T-helper 2 cell treated with Interferon-gamma antibody and Interleukin-4, amounts not matched to agents 5 μg/mL and 100 μg/mL, for 36 hours (primary cell): ENCODE measurements around the gene ETS1.

Experiments
- DNase-seq: peaks from one replicate; pipeline ENCODE4 v3.0.0; 2021; ENCODE audit warnings: low spot score
- H3K27ac Mint-ChIP-seq: one replicate; pipeline ENCODE4 v1.8.0; 2021; ENCODE audit warnings: mild to moderate bottlenecking, mixed read lengths
- H3K27me3 Mint-ChIP-seq: one replicate; pipeline ENCODE4 v1.8.0; 2021; ENCODE audit warnings: low read depth, mixed read lengths
- H3K36me3 Mint-ChIP-seq: one replicate; pipeline ENCODE4 v1.8.0; 2021; ENCODE audit warnings: low read depth, mixed read lengths
- H3K4me1 Mint-ChIP-seq: one replicate; pipeline ENCODE4 v1.8.0; 2021; ENCODE audit warnings: low read depth, mixed read lengths
- H3K4me3 Mint-ChIP-seq: one replicate; pipeline ENCODE4 v1.8.0; 2022; ENCODE audit warnings: mild to moderate bottlenecking, moderate library complexity, mixed read lengths
- H3K9me3 Mint-ChIP-seq: one replicate; pipeline ENCODE4 v1.8.0; 2021; ENCODE audit warnings: mixed read lengths

ETS1 gene

GRCh38 chr11:128610721-128611617, 23.6 kb upstream of the ETS1 start:
- Mint-ChIP-seq H3K36me3 (peaks cover 3% of the 10 kb centered on the region), H3K9me3 (no peaks in the 10 kb centered on the region), H3K27ac (peak overlapping the region; percentile 68), H3K4me3 (peak overlapping the region; percentile 62), H3K27me3 (no peaks in the 10 kb centered on the region), H3K4me1 (peaks cover 25% of the 10 kb centered on the region)
- no peak for DNase-seq

GRCh38 chr11:128609785-128610184, 22.4 kb upstream of the ETS1 start:
- Mint-ChIP-seq H3K36me3 (peaks cover 3% of the 10 kb centered on the region), H3K9me3 (no peaks in the 10 kb centered on the region), H3K27ac (no peak overlapping the region), H3K27me3 (no peaks in the 10 kb centered on the region), H3K4me3 (no peak overlapping the region), H3K4me1 (peaks cover 25% of the 10 kb centered on the region)
- DNase-seq = no peak

- Mint-ChIP-seq H3K27me3 (no peaks in the 10 kb centered on the region), H3K36me3 (peaks cover 3% of the 10 kb centered on the region), H3K4me1 (peaks cover 25% of the 10 kb centered on the region), H3K27ac (no peak overlapping the region), H3K4me3 (no peak overlapping the region), H3K9me3 (no peaks in the 10 kb centered on the region)
- DNase-seq = no peak
Measured at GRCh38 chr11:128608746-128609407, 21.5 kb upstream of the ETS1 start.

- DNase-seq = no peak
- Mint-ChIP-seq H3K9me3 (no peaks in the 10 kb centered on the region), H3K27ac (no peak overlapping the region), H3K36me3 (peaks cover 3% of the 10 kb centered on the region), H3K27me3 (no peaks in the 10 kb centered on the region), H3K4me3 (no peak overlapping the region), H3K4me1 (peaks cover 25% of the 10 kb centered on the region)
Measured at GRCh38 chr11:128607819-128608218, 20.5 kb upstream of the ETS1 start.

GRCh38 chr11:128604723-128605122, 17.4 kb upstream of the ETS1 start:
- H3K27me3 Mint-ChIP-seq = no peaks in the 10 kb centered on the region
- no peak for DNase-seq
- H3K36me3 Mint-ChIP-seq = no peaks in the 10 kb centered on the region
- H3K4me3 Mint-ChIP-seq = no peak overlapping the region
- peaks cover 19% of the 10 kb centered on the region for H3K4me1 Mint-ChIP-seq
- H3K9me3 Mint-ChIP-seq = no peaks in the 10 kb centered on the region
- no peak overlapping the region for H3K27ac Mint-ChIP-seq

GRCh38 chr11:128603752-128604414, 16.5 kb upstream of the ETS1 start:
- no peak overlapping the region for H3K4me3 Mint-ChIP-seq
- H3K27ac Mint-ChIP-seq = no peak overlapping the region
- H3K36me3 Mint-ChIP-seq = no peaks in the 10 kb centered on the region
- peaks cover 23% of the 10 kb centered on the region for H3K4me1 Mint-ChIP-seq
- H3K9me3 Mint-ChIP-seq = no peaks in the 10 kb centered on the region
- DNase-seq = no peak
- H3K27me3 Mint-ChIP-seq = no peaks in the 10 kb centered on the region

GRCh38 chr11:128603003-128603696, 15.8 kb upstream of the ETS1 start:
- DNase-seq = no peak
- no peak overlapping the region for H3K27ac Mint-ChIP-seq
- H3K4me1 Mint-ChIP-seq = peaks cover 23% of the 10 kb centered on the region
- H3K4me3 Mint-ChIP-seq = no peak overlapping the region
- no peaks in the 10 kb centered on the region for H3K9me3 Mint-ChIP-seq
- no peaks in the 10 kb centered on the region for H3K27me3 Mint-ChIP-seq
- H3K36me3 Mint-ChIP-seq = no peaks in the 10 kb centered on the region

- Mint-ChIP-seq H3K27me3 (peaks cover 2% of the 10 kb centered on the region), H3K36me3 (no peaks in the 10 kb centered on the region), H3K4me1 (peaks cover 26% of the 10 kb centered on the region), H3K9me3 (no peaks in the 10 kb centered on the region), H3K27ac (no peak overlapping the region), H3K4me3 (no peak overlapping the region)
- peak; percentile 53 for DNase-seq
Measured at GRCh38 chr11:128599729-128600128, 12.4 kb upstream of the ETS1 start.

- no peaks in the 10 kb centered on the region for H3K36me3 Mint-ChIP-seq
- no peak overlapping the region for H3K4me3 Mint-ChIP-seq
- H3K9me3 Mint-ChIP-seq = no peaks in the 10 kb centered on the region
- no peak overlapping the region for H3K27ac Mint-ChIP-seq
- no peak for DNase-seq
- peaks cover 2% of the 10 kb centered on the region for H3K27me3 Mint-ChIP-seq
- H3K4me1 Mint-ChIP-seq = peaks cover 26% of the 10 kb centered on the region
Measured at GRCh38 chr11:128598506-128599150, 11.3 kb upstream of the ETS1 start.

GRCh38 chr11:128598096-128598495, 10.7 kb upstream of the ETS1 start:
- Mint-ChIP-seq H3K4me3 (no peak overlapping the region), H3K9me3 (no peaks in the 10 kb centered on the region), H3K27me3 (peaks cover 2% of the 10 kb centered on the region), H3K4me1 (peaks cover 26% of the 10 kb centered on the region), H3K36me3 (no peaks in the 10 kb centered on the region), H3K27ac (no peak overlapping the region)
- DNase-seq = no peak

- Mint-ChIP-seq H3K36me3 (no peaks in the 10 kb centered on the region), H3K27me3 (peaks cover 2% of the 10 kb centered on the region), H3K27ac (no peak overlapping the region), H3K9me3 (no peaks in the 10 kb centered on the region), H3K4me3 (no peak overlapping the region), H3K4me1 (peaks cover 26% of the 10 kb centered on the region)
- no peak for DNase-seq
Measured at GRCh38 chr11:128597209-128597608, 9.9 kb upstream of the ETS1 start.

- Mint-ChIP-seq H3K4me3 (no peak overlapping the region), H3K27ac (no peak overlapping the region), H3K4me1 (peaks cover 22% of the 10 kb centered on the region), H3K9me3 (no peaks in the 10 kb centered on the region), H3K36me3 (no peaks in the 10 kb centered on the region), H3K27me3 (peaks cover 4% of the 10 kb centered on the region)
- DNase-seq = no peak
Measured at GRCh38 chr11:128596250-128596649, 8.9 kb upstream of the ETS1 start.

- Mint-ChIP-seq H3K36me3 (no peaks in the 10 kb centered on the region), H3K9me3 (no peaks in the 10 kb centered on the region), H3K27me3 (peaks cover 6% of the 10 kb centered on the region), H3K4me1 (peaks cover 22% of the 10 kb centered on the region), H3K27ac (no peak overlapping the region), H3K4me3 (no peak overlapping the region)
- DNase-seq = no peak
Measured at GRCh38 chr11:128595775-128596174, 8.4 kb upstream of the ETS1 start.
